Colon (tissue), 2 donors: ENCODE measurements around the gene NRXN3.

Source experiments
- FAIRE-seq: peaks from 2 replicates; lab custom pipeline; 2012; peaks lifted over from hg19 to GRCh38; lab: Jason Lieb, UNC
- donor health status: control.
- donor health status: control.

NRXN3 gene

GRCh38 chr14:79363291-79363690 lies 1193.1 kb downstream of the NRXN3 start:
- no peak for FAIRE-seq

- FAIRE-seq: no peak
Measured at GRCh38 chr14:79369359-79370332, 1199.5 kb downstream of the NRXN3 start.

- no peak for FAIRE-seq
Measured at GRCh38 chr14:79370969-79371368, 1200.8 kb downstream of the NRXN3 start.

- no peak for FAIRE-seq
Measured at GRCh38 chr14:79373451-79373850, 1203.3 kb downstream of the NRXN3 start.

GRCh38 chr14:79375356-79375755 lies 1205.2 kb downstream of the NRXN3 start:
- FAIRE-seq: no peak

GRCh38 chr14:79376557-79376956 lies 1206.4 kb downstream of the NRXN3 start:
- FAIRE-seq: no peak

- FAIRE-seq: no peak
Measured at GRCh38 chr14:79378020-79378419, 1207.8 kb downstream of the NRXN3 start.

GRCh38 chr14:79379266-79379665 lies 1209.1 kb downstream of the NRXN3 start:
- no peak for FAIRE-seq

- FAIRE-seq: no peak
Measured at GRCh38 chr14:79383031-79383430, 1212.9 kb downstream of the NRXN3 start.

GRCh38 chr14:79383475-79383874 lies 1213.3 kb downstream of the NRXN3 start:
- no peak for FAIRE-seq

GRCh38 chr14:79395061-79395460 lies 1224.9 kb downstream of the NRXN3 start:
- FAIRE-seq: no peak

GRCh38 chr14:79404874-79405511 lies 1234.8 kb downstream of the NRXN3 start:
- no peak for FAIRE-seq

- FAIRE-seq: no peak
Measured at GRCh38 chr14:79405512-79405910, 1235.3 kb downstream of the NRXN3 start.

- no peak for FAIRE-seq
Measured at GRCh38 chr14:79407572-79407971, 1237.4 kb downstream of the NRXN3 start.

- no peak for FAIRE-seq
Measured at GRCh38 chr14:79408696-79409095, 1238.5 kb downstream of the NRXN3 start.

GRCh38 chr14:79411403-79412174 lies 1241.4 kb downstream of the NRXN3 start:
- FAIRE-seq: no peak

- FAIRE-seq: no peak
Measured at GRCh38 chr14:79412822-79413221, 1242.6 kb downstream of the NRXN3 start.

- FAIRE-seq: no peak
Measured at GRCh38 chr14:79413734-79414428, 1243.7 kb downstream of the NRXN3 start.

GRCh38 chr14:79415726-79416125 lies 1245.6 kb downstream of the NRXN3 start:
- no peak for FAIRE-seq

GRCh38 chr14:79417961-79418360 lies 1247.8 kb downstream of the NRXN3 start:
- FAIRE-seq: no peak

- FAIRE-seq: no peak
Measured at GRCh38 chr14:79418649-79419415, 1248.7 kb downstream of the NRXN3 start.
